Left lung (tissue), 10 donors: ENCODE measurements around the gene NAPEPLD. TPM values are rescaled to one million over a fixed set of nuclear protein-coding genes. Genes with fewer than 3 reads are reported as not detected.
"Not testable (repeated sequence)": the region's sequence is repeated elsewhere in the genome, so short reads cannot be mapped to it uniquely, and the experiment has no call there.

Experiments
- ATAC-seq: fragments of 200-7000 bp; cut with Tn5 transposase; one replicate; pipeline ENCODE4 v1.9.1; 2020; ENCODE audit warnings: moderate library complexity
- DNase-seq, 4 donors: peaks; one replicate each; pipeline ENCODE4 v3.0.0-alpha.2; 2013 to 2020
- H3K27ac ChIP-seq, 2 donors: fragments of 200-600 bp; sonication (generic) in 1 of 2; one replicate each; pipeline versions ENCODE4 v1.5.0 to v1.8.0; 2020 to 2021
- H3K27me3 ChIP-seq, 2 donors: fragments of 200-600 bp; sonication (generic) in 1 of 2; one replicate each; pipeline versions ENCODE4 v1.5.0 to v1.8.0; 2020 to 2021
- H3K36me3 ChIP-seq, 2 donors: fragments of 200-600 bp; sonication (generic) in 1 of 2; one replicate each; pipeline versions ENCODE4 v1.5.0 to v1.8.0; 2020 to 2021
- H3K4me1 ChIP-seq, 2 donors: fragments of 200-600 bp; one replicate each; pipeline ENCODE4 v1.8.0; 2021
- H3K4me3 ChIP-seq, 2 donors: fragments of 200-600 bp; sonication (generic) in 1 of 2; one replicate each; pipeline versions ENCODE4 v1.5.0 to v1.8.0; 2020 to 2021; ENCODE audit warnings: mild to moderate bottlenecking in 1 of 2
- H3K9me3 ChIP-seq, 2 donors: fragments of 200-600 bp; sonication (generic) in 1 of 2; one replicate each; pipeline versions ENCODE4 v1.5.0 to v1.8.0; 2020 to 2021
- CTCF ChIP-seq, 2 donors: fragments of 200-600 bp; sonication (generic) in 1 of 2; IDR thresholded peaks; one replicate each; pipeline versions ENCODE4 v1.5.0 to v1.8.0; 2021; ENCODE audit warnings: antibody characterized with exemption in 2 of 2
- intact Hi-C, 2 donors: fragments of 100-400 bp; cut with DNase I; formaldehyde crosslinking; loops; one replicate each; pipeline versions ENCODE4 v1.11.2 to v1.14.2; 2022
- polyA plus RNA-seq, 6 donors: library from polyadenylated mRNA; unstranded; fragments of 120-200 nt; gene quantifications; one replicate each; pipeline ENCODE4 v1.2.1, GENCODE V29; 2013; ENCODE audit not compliant: insufficient read length in 6 of 6
- total RNA-seq, 2 donors: library from RNA; stranded (reverse); fragmentation: NEBNext Ultra II Directional; extraction: Animal tissue kit (Norgen Biotek cat#: 25700); gene quantifications; one replicate each; pipeline ENCODE4 v1.2.1, GENCODE V29; 2021
- donor health status: DM: no; HTN: yes; CAD: no.
- donor health status: DM: no; HTN: no; CAD: no.

Gene NAPEPLD
- total and polyA plus RNA-seq, 8 donors = 15.9 to 37.7 (median 30.5) TPM

GRCh38 chr7:103083210-103083609 is 65.7 kb downstream of the NAPEPLD start:
- Histone ChIP-seq H3K9me3 (no peaks in the 10 kb centered on the region), H3K4me3 (no peak overlapping the region), H3K27ac (no peak overlapping the region), H3K4me1 (peaks cover 0 to 6% of the 10 kb centered on the region in 2 donors), H3K27me3 (no peaks in the 10 kb centered on the region), H3K36me3 (peaks cover 0 to 39% of the 10 kb centered on the region in 2 donors)
- DNase-seq (no peak), ATAC-seq (no peak)
- TF ChIP-seq CTCF (IDR thresholded peaks at IDR 0.05) = no peak
- intact Hi-C loops = no loop called here

DNA sequence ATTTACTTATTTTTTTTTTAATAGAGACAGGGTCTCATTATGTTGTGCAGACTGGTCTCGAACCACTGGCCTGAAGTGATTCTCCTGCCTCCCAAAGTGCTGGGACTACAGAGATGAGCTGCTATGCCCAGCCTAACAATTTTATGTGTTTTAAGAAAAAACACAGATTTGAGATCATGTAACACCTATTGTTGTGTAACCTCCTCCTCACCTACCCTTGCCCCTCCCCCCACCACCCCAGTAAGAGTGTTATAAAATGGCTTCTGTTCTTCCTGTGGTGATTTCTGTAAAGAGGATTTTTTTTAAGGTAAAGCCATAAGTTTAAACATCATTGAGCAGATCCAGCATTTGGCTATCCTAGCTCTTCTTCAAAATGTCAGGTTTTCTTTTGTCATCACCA is 66.4 kb downstream of the NAPEPLD start:
- TF ChIP-seq CTCF (IDR thresholded peaks at IDR 0.05) = no peak
- Histone ChIP-seq H3K4me1 (peaks cover 0 to 13% of the 10 kb centered on the region in 2 donors), H3K9me3 (no peaks in the 10 kb centered on the region), H3K36me3 (peaks cover 0 to 35% of the 10 kb centered on the region in 2 donors), H3K27me3 (no peaks in the 10 kb centered on the region), H3K27ac (no peak overlapping the region), H3K4me3 (no peak overlapping the region)
- DNase-seq = no peak
- intact Hi-C loops = no loop called here
- ATAC-seq = no peak

DNA sequence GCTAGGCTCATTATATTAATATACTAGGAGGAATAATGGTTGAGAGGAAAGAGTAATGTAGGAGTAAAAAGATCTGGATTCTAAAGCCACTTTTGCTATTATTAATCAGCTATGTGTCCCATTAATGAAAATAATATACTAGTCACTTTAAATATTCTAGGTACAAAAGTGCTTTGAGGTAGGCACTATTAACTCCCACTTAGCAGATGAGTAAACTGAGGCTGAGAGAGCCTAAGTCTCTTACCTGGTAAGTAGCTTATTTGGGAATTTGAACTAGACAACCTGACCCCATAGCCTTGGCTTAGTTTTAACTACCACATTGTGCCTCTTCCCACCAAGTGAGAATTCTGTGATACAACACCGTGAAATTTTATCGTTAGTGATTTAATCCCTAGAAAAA is 68.0 kb downstream of the NAPEPLD start:
- Histone ChIP-seq H3K4me1 (peaks cover 5 to 29% of the 10 kb centered on the region in 2 donors), H3K27me3 (no peaks in the 10 kb centered on the region), H3K4me3 (no peak overlapping the region), H3K9me3 (no peaks in the 10 kb centered on the region), H3K36me3 (peaks cover 0 to 23% of the 10 kb centered on the region in 2 donors), H3K27ac (no peak overlapping the region)
- no peak for TF ChIP-seq CTCF (IDR thresholded peaks at IDR 0.05)
- ATAC-seq (no peak), DNase-seq (no peak)
- intact Hi-C loops = no loop called here

DNA sequence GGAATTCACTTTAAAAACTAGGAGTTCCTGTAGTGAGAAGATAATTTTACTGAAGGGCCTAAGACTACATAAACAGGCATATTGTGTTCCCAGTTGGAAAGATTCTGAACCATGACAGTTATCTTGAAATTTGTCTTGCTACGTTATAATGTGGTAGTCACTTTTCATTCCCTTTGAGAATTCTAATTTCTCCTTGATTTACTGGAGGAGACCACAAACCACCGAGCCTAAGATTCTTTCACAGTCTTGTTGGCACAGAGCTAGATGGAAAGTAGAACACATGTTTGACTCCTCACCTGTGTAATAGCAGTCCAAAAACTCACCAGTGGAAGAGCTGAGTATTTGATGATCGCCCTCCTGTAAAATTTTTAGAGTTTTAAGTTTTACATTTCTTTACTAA is 69.1 kb downstream of the NAPEPLD start:
- ATAC-seq (no peak), DNase-seq (no peak)
- no peak for TF ChIP-seq CTCF (IDR thresholded peaks at IDR 0.05)
- H3K27ac ChIP-seq = no peak overlapping the region
- H3K27me3 ChIP-seq = no peaks in the 10 kb centered on the region
- H3K36me3 ChIP-seq = peaks cover 0 to 14% of the 10 kb centered on the region in 2 donors
- H3K4me1 ChIP-seq = peaks cover 7 to 35% of the 10 kb centered on the region in 2 donors
- no peaks in the 10 kb centered on the region for H3K9me3 ChIP-seq
- H3K4me3 ChIP-seq = no peak overlapping the region
- intact Hi-C loops = no loop called here

DNA sequence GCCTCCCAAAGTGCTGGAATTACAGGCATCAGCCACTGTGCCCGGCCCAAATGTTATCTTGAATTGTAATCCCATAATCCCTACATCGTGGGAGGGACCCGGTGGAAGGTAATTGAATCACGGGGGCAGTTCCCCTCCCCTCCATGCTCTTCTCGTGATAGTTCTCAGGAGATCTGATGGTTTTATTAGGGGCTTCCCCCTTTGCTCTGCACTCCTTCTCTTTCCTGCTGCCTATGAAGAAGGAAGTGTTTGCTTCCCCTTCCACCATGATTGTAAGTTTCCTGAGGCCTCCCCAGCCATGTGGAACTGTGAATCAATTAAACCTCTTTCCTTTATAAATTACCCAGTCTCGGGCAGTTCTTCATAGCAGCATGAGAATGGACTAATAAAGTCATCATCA is 70.7 kb downstream of the NAPEPLD start:
- H3K27ac ChIP-seq, ATAC-seq, intact Hi-C loops, H3K36me3 ChIP-seq, H3K9me3 ChIP-seq, DNase-seq, H3K27me3 ChIP-seq, H3K4me3 ChIP-seq: not testable (repeated sequence)
- peaks cover 15 to 45% of the 10 kb centered on the region in 2 donors for H3K4me1 ChIP-seq

DNA sequence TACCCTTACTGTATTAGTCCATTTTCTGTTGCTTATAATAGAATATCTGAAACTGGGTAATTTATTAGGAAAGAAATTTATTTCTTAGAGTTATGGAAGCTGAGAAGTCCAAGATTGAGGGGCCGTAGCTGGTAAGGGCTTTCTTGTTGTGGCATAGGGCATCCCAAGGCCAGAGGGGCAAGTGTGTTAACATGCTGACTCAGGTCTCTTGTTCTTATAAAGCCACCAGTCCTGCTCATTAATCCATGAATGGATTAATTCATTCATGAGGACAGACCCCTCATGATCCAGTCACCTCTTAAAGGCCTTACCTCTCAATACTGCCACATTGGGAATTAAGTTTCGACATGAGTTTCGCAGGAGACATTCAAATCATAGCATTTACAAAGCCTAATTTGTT is 71.6 kb downstream of the NAPEPLD start:
- Histone ChIP-seq H3K27ac (no peak overlapping the region), H3K4me3 (no peak overlapping the region), H3K9me3 (no peaks in the 10 kb centered on the region), H3K4me1 (peaks cover 15 to 45% of the 10 kb centered on the region in 2 donors), H3K27me3 (no peaks in the 10 kb centered on the region), H3K36me3 (no peaks in the 10 kb centered on the region)
- intact Hi-C loops = no loop called here
- no peak for TF ChIP-seq CTCF (IDR thresholded peaks at IDR 0.05)
- ATAC-seq (no peak), DNase-seq (no peak)
